ENCODE measurements around the gene PITPNB. TPM values are rescaled to one million over a fixed set of nuclear protein-coding genes. Genes with fewer than 3 reads are reported as not detected.

Gene PITPNB
- polyA plus RNA-seq, 1 experiment, result 24.0 TPM

- no peaks in the 10 kb centered on the region for H3K27me3 ChIP-seq (ENCODE audit: control insufficient read depth, insufficient read depth, low read length)
- TF ChIP-seq CTCF (IDR thresholded peaks at IDR 0.05; ENCODE audit: insufficient read depth, low read depth, low read length), result no peak
- POLR2A ChIA-PET, result no interaction called here
- no peak for DNase-seq (ENCODE audit: low read depth)
- CTCF ChIA-PET, result interaction anchor here (1.1 kb wide), 1 partner anchor 33 kb away, joined by 5 read pairs; no protein-coding TSS in a partner anchor
- no peak overlapping the region for H3K4me3 ChIP-seq (ENCODE audit: low read depth, low read length)
- peaks cover 10% of the 10 kb centered on the region for H3K36me3 ChIP-seq (ENCODE audit: control insufficient read depth, insufficient read depth, low read length)
These were observed 71.1 kb downstream of the PITPNB start for GRCh38 chr22:27848005-27848404.

DNA sequence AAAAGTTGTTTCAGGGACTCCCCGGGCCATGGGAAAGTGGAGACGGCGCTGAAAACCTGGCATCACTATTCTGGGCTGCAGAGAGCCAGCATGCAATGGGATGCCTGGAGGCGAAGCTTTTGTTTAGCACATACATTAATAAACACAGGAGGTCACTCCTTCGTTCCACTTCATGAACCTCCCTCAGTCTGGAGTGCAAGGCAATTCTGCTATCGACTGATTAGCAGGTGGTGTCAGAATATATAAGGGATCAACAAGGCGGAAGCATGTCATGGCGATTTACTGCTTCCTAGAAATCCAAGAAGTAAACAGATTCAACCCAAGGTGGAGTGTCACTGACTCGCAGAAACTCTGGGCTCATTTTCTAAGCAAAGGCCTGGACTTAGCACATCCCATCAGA is 72.1 kb downstream of the PITPNB start:
- no peak for DNase-seq (ENCODE audit: low read depth)
- TF ChIP-seq CTCF (IDR thresholded peaks at IDR 0.05; ENCODE audit: insufficient read depth, low read depth, low read length), result no peak
- CTCF ChIA-PET, result interaction anchor here (0.9 to 1.1 kb wide), 2 partner anchors 22 to 34 kb away, joined by 4 to 5 read pairs; no protein-coding TSS in a partner anchor
- POLR2A ChIA-PET, result no interaction called here
- Histone ChIP-seq H3K4me3 (ENCODE audit: low read depth, low read length) (no peak overlapping the region), H3K36me3 (ENCODE audit: control insufficient read depth, insufficient read depth, low read length) (peaks cover 7% of the 10 kb centered on the region), H3K27me3 (ENCODE audit: control insufficient read depth, insufficient read depth, low read length) (no peaks in the 10 kb centered on the region)

DNA sequence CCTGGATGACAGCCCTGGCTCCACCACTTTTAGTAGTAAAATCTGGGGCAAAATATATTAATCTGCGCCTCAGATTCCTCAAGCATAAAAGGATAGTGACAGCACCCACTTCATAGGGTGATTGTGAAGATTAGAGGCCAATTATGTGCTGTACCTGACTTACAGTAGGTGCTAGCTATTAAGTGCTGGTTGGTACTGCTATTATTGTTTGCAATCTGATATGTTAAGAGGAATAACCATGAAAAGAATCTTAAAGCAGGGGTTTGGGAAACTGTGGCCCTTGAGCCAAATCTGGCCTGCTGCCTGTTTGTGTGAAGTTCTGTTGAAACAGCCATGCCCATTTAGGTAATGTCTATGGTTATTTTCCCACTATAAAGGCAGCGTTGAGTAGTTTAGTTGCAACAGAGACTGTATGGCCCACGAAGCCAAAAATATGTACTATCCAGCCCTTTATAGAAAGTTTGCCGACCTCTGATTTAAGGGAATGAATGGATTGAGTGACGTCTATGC is 72.8 kb downstream of the PITPNB start:
- no peak for DNase-seq (ENCODE audit: low read depth)
- CTCF ChIA-PET, result no interaction called here
- Histone ChIP-seq H3K36me3 (ENCODE audit: control insufficient read depth, insufficient read depth, low read length) (peaks cover 6% of the 10 kb centered on the region), H3K27me3 (ENCODE audit: control insufficient read depth, insufficient read depth, low read length) (no peaks in the 10 kb centered on the region), H3K4me3 (ENCODE audit: low read depth, low read length) (no peak overlapping the region)
- no peak for TF ChIP-seq CTCF (IDR thresholded peaks at IDR 0.05; ENCODE audit: insufficient read depth, low read depth, low read length)
- POLR2A ChIA-PET, result no interaction called here

GRCh38 chr22:27845644-27846043 is 73.4 kb downstream of the PITPNB start:
- DNase-seq (ENCODE audit: low read depth), result no peak
- TF ChIP-seq CTCF (IDR thresholded peaks at IDR 0.05; ENCODE audit: insufficient read depth, low read depth, low read length), result no peak
- H3K27me3 ChIP-seq (ENCODE audit: control insufficient read depth, insufficient read depth, low read length), result no peaks in the 10 kb centered on the region
- no peak overlapping the region for H3K4me3 ChIP-seq (ENCODE audit: low read depth, low read length)
- POLR2A ChIA-PET, result no interaction called here
- peaks cover 3% of the 10 kb centered on the region for H3K36me3 ChIP-seq (ENCODE audit: control insufficient read depth, insufficient read depth, low read length)
- CTCF ChIA-PET, result no interaction called here

- ChIA-PET CTCF (interaction anchor here (0.9 kb wide), 1 partner anchor 9 kb away, joined by 3 read pairs; no protein-coding TSS in a partner anchor), POLR2A (no interaction called here)
- no peak for DNase-seq (ENCODE audit: low read depth)
- TF ChIP-seq CTCF (IDR thresholded peaks at IDR 0.05; ENCODE audit: insufficient read depth, low read depth, low read length), result no peak
- Histone ChIP-seq H3K4me3 (ENCODE audit: low read depth, low read length) (no peak overlapping the region), H3K36me3 (ENCODE audit: control insufficient read depth, insufficient read depth, low read length) (0 out of 2 replicates have a peak, but pooled peaks cover 3% of the 10 kb centered on the region), H3K27me3 (ENCODE audit: control insufficient read depth, insufficient read depth, low read length) (no peaks in the 10 kb centered on the region)
These were observed 74.1 kb downstream of the PITPNB start for GRCh38 chr22:27844656-27845591.
